ENCODE data around the gene FOXP1. TPM values are rescaled to one million over a fixed set of nuclear protein-coding genes. Genes with fewer than 3 reads are reported as not detected.

Gene FOXP1
- polyA plus RNA-seq, 3 donors = 32.9 to 35.0 (median 33.3) TPM

GRCh38 chr3:71456826-71457225 is 126.7 kb downstream of the FOXP1 start:
- no peak for DNase-seq (ENCODE audit: low read depth in 3 of 3, low spot score in 2 of 3)

GRCh38 chr3:71456156-71456555 is 127.4 kb downstream of the FOXP1 start:
- DNase-seq (ENCODE audit: low read depth in 3 of 3, low spot score in 2 of 3) = no peak

- DNase-seq (ENCODE audit: low read depth in 3 of 3, low spot score in 2 of 3) = no peak
Observed at GRCh38 chr3:71454512-71455403, 128.8 kb downstream of the FOXP1 start.

- no peak for DNase-seq (ENCODE audit: low read depth in 3 of 3, low spot score in 2 of 3)
Observed at GRCh38 chr3:71453822-71454511, 129.6 kb downstream of the FOXP1 start.

- no peak for DNase-seq (ENCODE audit: low read depth in 3 of 3, low spot score in 2 of 3)
Observed at GRCh38 chr3:71453319-71453718, 130.2 kb downstream of the FOXP1 start.

- DNase-seq (ENCODE audit: low read depth in 3 of 3, low spot score in 2 of 3) = no peak
Observed at GRCh38 chr3:71451812-71452211, 131.7 kb downstream of the FOXP1 start.

- no peak for DNase-seq (ENCODE audit: low read depth in 3 of 3, low spot score in 2 of 3)
Observed at GRCh38 chr3:71451060-71451459, 132.5 kb downstream of the FOXP1 start.

GRCh38 chr3:71450162-71450561 is 133.4 kb downstream of the FOXP1 start:
- DNase-seq (ENCODE audit: low read depth in 3 of 3, low spot score in 2 of 3) = no peak

- DNase-seq (ENCODE audit: low read depth in 3 of 3, low spot score in 2 of 3) = no peak
Observed at GRCh38 chr3:71447803-71448202, 135.7 kb downstream of the FOXP1 start.

- DNase-seq (ENCODE audit: low read depth in 3 of 3, low spot score in 2 of 3) = no peak
Observed at GRCh38 chr3:71447197-71447596, 136.3 kb downstream of the FOXP1 start.

- DNase-seq (ENCODE audit: low read depth in 3 of 3, low spot score in 2 of 3) = no peak
Observed at GRCh38 chr3:71446734-71447133, 136.8 kb downstream of the FOXP1 start.

GRCh38 chr3:71446260-71446659 is 137.3 kb downstream of the FOXP1 start:
- no peak for DNase-seq (ENCODE audit: low read depth in 3 of 3, low spot score in 2 of 3)

- DNase-seq (ENCODE audit: low read depth in 3 of 3, low spot score in 2 of 3) = no peak
Observed at GRCh38 chr3:71444861-71445259, 138.7 kb downstream of the FOXP1 start.

GRCh38 chr3:71444028-71444860 is 139.3 kb downstream of the FOXP1 start:
- no peak for DNase-seq (ENCODE audit: low read depth in 3 of 3, low spot score in 2 of 3)

GRCh38 chr3:71443332-71443731 is 140.2 kb downstream of the FOXP1 start:
- no peak for DNase-seq (ENCODE audit: low read depth in 3 of 3, low spot score in 2 of 3)

- no peak for DNase-seq (ENCODE audit: low read depth in 3 of 3, low spot score in 2 of 3)
Observed at GRCh38 chr3:71442652-71443042, 140.9 kb downstream of the FOXP1 start.

- no peak for DNase-seq (ENCODE audit: low read depth in 3 of 3, low spot score in 2 of 3)
Observed at GRCh38 chr3:71441925-71442651, 141.4 kb downstream of the FOXP1 start.

GRCh38 chr3:71441217-71441924 is 142.2 kb downstream of the FOXP1 start:
- no peak for DNase-seq (ENCODE audit: low read depth in 3 of 3, low spot score in 2 of 3)

GRCh38 chr3:71438904-71439303 is 144.6 kb downstream of the FOXP1 start:
- no peak for DNase-seq (ENCODE audit: low read depth in 3 of 3, low spot score in 2 of 3)

Data from right renal cortex interstitium (tissue), 3 donors.